HCT116 (cell line): ENCODE results near the gene UMODL1.

Experiments
- CTCF ChIP-seq, 3 experiments: fragments of 200-600 bp in 1 of 3; sonication (generic) in 1 of 3; IDR thresholded peaks in 2 of 3; conservative IDR thresholded peaks in 1 of 3; 2 replicates each; pipeline ENCODE4 v1.5.1; 2012 to 2017; ENCODE audit warnings: low read depth in 2 of 3, low read length in 2 of 3, antibody characterized with exemption in 1 of 3, borderline replicate concordance in 1 of 3, control low read depth in 1 of 3, mild to moderate bottlenecking in 1 of 3, mixed read lengths in 1 of 3, mixed run types in 1 of 3, moderate library complexity in 1 of 3; ENCODE audit not compliant: insufficient read depth in 1 of 3
- EGR1 ChIP-seq: IDR thresholded peaks from 2 replicates; pipeline ENCODE4 v1.6.1; 2012; ENCODE audit warnings: low read depth
- EZH2 ChIP-seq: fragments of 200-600 bp; sonication (generic); IDR thresholded peaks from 2 replicates; pipeline ENCODE4 v1.6.1; 2017; ENCODE audit warnings: antibody characterized with exemption, mixed run types
- EZH2phosphoT487 ChIP-seq: fragments of 200-600 bp; IDR thresholded peaks from 2 replicates; pipeline ENCODE4 v1.6.1; 2018; ENCODE audit warnings: antibody characterized with exemption, borderline replicate concordance
- FOSL1 ChIP-seq: IDR thresholded peaks from 2 replicates; pipeline ENCODE4 v1.6.1; 2012; ENCODE audit warnings: low read depth
- JUND ChIP-seq: IDR thresholded peaks from 2 replicates; pipeline ENCODE4 v1.6.1; 2012
- POLR2A ChIP-seq: IDR thresholded peaks from 2 replicates; pipeline ENCODE4 v1.7.0; 2011; ENCODE audit warnings: borderline replicate concordance; ENCODE audit not compliant: insufficient read depth, insufficient read length; ENCODE audit errors: extremely low read depth
- POLR2AphosphoS5 ChIP-seq: IDR thresholded peaks from 2 replicates; pipeline ENCODE4 v1.6.1; 2011; ENCODE audit warnings: mild to moderate bottlenecking, low read depth, low read length, moderate library complexity
- RAD21 ChIP-seq: IDR thresholded peaks from 2 replicates; pipeline ENCODE4 v1.6.1; 2012; ENCODE audit warnings: low read depth, mild to moderate bottlenecking
- REST ChIP-seq: IDR thresholded peaks from 2 replicates; pipeline ENCODE4 v1.6.1; 2012; ENCODE audit warnings: low read depth
- SIN3A ChIP-seq: IDR thresholded peaks from 2 replicates; pipeline ENCODE4 v1.6.1; 2012; ENCODE audit warnings: low read depth
- YY1 ChIP-seq: IDR thresholded peaks from 2 replicates; pipeline ENCODE4 v1.6.1; 2011; ENCODE audit warnings: low read length, low read depth, moderate library complexity, mild to moderate bottlenecking; ENCODE audit not compliant: insufficient replicate concordance; ENCODE audit errors: extremely low read depth
- ZFX ChIP-seq: fragments of 450-650 bp; IDR thresholded peaks from 2 replicates; pipeline ENCODE4 v1.6.1; 2017
- ZNF274 ChIP-seq: fragments of 200-500 bp; sonication (Bioruptor generic); IDR thresholded peaks from 2 replicates; pipeline ENCODE4 v1.6.1; 2014; ENCODE audit warnings: mild to moderate bottlenecking, low read depth, low read length, inconsistent platforms

- TF ChIP-seq RAD21, result no peak
- no peak for TF ChIP-seq CTCF (IDR thresholded peaks at IDR 0.05 in 2 of 3, conservative IDR thresholded peaks at IDR 0.05 in 1 of 3; ENCODE audit: borderline replicate concordance in 1 of 3, insufficient read depth in 1 of 3, low read depth in 2 of 3, low read length in 2 of 3)
- no peak for TF ChIP-seq JUND
- no peak for TF ChIP-seq EGR1
- TF ChIP-seq ZFX, result no peak
- no peak for TF ChIP-seq SIN3A
- no peak for TF ChIP-seq POLR2AphosphoS5
- no peak for TF ChIP-seq REST
- no peak for TF ChIP-seq YY1
- no peak for TF ChIP-seq EZH2phosphoT487
- no peak for TF ChIP-seq EZH2
- no peak for TF ChIP-seq FOSL1
- TF ChIP-seq POLR2A, result no peak
- no peak for TF ChIP-seq ZNF274
Measured at GRCh38 chr21:42032968-42033367, 38.1 kb upstream of the UMODL1 start.
